GM18507 (cell line): ENCODE measurements around the gene FGF13.

ENCODE experiments used
- DNase-seq: peaks from one replicate; pipeline ENCODE4 v3.0.0; 2011; ENCODE audit warnings: low read depth; ENCODE audit not compliant: insufficient read length; ENCODE audit errors: extremely low spot score
- FAIRE-seq: peaks from 2 replicates; lab custom pipeline; 2011; peaks lifted over from hg19 to GRCh38; lab: Jason Lieb, UNC

The FGF13 gene

GRCh38 chrX:138669693-138670092, 41.8 kb downstream of the FGF13 start:
- FAIRE-seq (no peak), DNase-seq (no peak)

DNA sequence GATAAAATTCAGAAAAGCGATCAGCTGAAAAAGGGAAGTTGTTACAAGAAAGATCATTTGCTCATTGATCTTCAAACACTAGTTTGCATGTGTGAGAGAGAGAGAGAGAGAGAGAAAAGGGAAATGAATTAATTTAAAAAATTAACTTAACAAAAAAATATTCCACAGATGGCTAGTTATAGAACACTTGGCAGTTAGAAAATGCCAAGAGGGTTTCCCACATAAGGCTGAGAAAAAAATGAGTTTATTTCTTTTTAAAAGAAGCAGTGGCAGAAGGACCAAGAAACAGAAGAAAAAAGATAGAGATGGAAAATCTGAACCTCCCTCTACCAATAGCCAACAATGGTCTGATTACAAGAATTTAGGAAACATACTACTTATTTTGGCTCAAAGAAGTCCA, 47.1 kb downstream of the FGF13 start:
- FAIRE-seq = no peak
- no peak for DNase-seq

GRCh38 chrX:138664016-138664415, 47.5 kb downstream of the FGF13 start:
- FAIRE-seq (no peak), DNase-seq (no peak)

- FAIRE-seq (no peak), DNase-seq (no peak)
These were observed 60.0 kb downstream of the FGF13 start for GRCh38 chrX:138651494-138651893.

GRCh38 chrX:138648568-138648967, 62.9 kb downstream of the FGF13 start:
- no peak for DNase-seq
- FAIRE-seq = no peak

DNA sequence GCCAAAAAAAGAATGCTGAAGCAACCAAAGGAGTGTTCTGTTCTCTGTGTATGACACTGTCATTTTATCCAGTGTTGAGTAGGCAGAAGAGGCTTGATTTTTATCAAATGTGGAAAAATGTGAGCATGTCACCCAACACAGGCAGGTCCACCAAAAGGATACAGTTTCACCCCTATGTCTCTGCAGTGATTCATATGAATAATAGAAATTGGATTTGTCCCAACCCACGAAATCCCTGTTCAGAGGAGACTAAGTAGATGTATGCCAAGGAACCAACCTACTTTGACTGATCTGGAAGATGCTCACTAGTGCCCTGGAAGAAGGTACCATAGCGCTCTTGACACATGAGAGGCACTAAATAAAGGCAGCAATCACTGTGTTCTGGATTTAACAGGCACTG, 72.5 kb downstream of the FGF13 start:
- no peak for FAIRE-seq
- no peak for DNase-seq
